HS-27A (cell line): Measurements from ENCODE around the gene KRTAP19-3.
"Not testable (repeated sequence)": the region's sequence is repeated elsewhere in the genome, so short reads cannot be mapped to it uniquely, and the experiment has no call there.

Source experiments
- DNase-seq: peaks from one replicate; pipeline ENCODE4 v3.0.0-alpha.2; 2012; ENCODE audit warnings: low read depth, missing footprints

KRTAP19-3 gene

DNA sequence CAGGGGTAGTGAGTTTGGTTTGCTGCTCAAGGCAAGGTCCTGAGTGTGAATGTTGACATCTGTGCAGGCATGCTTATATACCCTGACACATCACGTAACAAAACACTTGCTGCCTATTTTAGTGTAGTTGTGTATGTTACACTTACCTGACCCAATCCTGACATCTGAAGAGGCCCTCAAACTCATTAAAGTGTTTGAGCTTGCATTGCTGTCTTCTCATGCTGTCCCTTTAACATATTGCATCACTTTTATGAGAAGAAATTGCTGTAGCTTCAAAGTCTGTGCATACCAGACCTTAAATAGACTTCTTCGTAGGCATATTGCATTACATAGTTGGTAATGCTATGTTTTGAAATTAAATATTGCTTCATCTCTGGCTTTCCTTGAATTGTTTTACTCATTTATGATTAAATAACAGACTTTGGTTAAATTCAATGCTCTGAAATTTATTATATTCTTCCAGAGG is at the start of gene KRTAP19-3:
KRTAP19-3 (minus strand) TSS at position 51 of the 466 bp plus-strand sequence. CDS start 56 bp downstream, outside the sequence.
- no peak for DNase-seq

DNA sequence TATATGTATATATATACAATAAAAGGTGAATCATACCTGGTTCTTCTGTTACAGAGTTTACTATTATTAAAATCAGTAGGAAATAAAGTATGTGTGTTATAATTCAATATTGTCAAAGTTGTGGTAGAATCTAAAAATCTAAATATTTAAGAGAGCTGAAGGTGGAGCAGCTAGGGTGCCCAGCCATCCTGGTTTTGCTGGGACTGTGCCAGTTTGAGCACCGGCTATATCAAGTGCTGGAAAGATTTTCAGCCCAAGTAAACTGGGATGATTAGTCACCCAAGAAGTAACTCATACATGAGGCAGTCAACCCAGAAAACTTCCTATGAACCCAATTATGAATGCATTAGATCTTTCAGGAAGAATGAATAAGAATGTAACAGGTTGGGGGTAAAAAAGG is 27.1 kb upstream of the KRTAP19-3 start:
- no peak for DNase-seq

DNA sequence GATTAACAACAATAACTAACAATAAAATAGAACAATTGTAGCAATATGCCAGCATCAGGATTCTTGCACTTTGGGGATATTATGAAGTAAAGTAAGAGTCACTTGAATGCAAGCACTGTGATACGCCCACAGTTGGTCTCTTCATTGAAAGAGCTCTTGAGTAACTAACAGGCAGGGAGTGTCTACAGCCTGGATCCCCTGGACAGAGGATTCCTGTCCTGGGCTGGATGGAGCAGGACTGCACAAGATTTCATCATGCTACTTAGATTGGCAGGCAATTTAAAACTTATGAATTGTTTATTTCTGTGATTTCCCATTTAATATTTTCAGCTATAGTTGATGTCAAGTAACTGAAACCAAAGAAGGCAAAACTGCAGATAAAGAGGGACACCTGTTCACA is 23.9 kb upstream of the KRTAP19-3 start:
- DNase-seq: no peak

DNA sequence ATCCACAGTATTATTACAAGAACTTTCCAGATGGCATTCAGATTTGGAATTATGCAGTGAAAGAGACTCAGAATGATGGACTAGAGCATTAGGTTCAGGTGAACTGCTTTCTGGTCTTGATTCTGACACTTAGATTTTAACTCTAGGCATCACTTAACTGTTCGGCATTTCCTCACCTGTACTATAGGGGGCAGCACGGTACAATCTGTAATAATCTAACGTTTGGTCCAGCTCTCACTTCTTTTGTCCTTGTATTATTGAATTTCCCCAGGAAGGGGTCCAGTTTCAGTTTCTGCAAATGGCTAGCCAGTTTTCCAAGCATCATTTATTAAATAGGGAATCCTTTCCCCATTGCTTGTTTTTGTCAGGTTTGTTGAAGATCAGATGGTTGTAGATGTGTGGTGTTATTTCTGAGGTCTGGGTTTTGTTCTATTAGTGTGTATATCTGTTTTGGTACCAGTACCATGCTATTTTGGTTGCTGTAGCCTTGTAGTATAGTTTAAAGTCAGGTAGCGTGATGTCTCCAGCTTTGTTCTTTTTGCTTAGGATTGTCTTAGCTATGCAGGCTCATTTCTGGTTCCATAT is 13.9 kb upstream of the KRTAP19-3 start:
- not testable (repeated sequence) for DNase-seq

DNA sequence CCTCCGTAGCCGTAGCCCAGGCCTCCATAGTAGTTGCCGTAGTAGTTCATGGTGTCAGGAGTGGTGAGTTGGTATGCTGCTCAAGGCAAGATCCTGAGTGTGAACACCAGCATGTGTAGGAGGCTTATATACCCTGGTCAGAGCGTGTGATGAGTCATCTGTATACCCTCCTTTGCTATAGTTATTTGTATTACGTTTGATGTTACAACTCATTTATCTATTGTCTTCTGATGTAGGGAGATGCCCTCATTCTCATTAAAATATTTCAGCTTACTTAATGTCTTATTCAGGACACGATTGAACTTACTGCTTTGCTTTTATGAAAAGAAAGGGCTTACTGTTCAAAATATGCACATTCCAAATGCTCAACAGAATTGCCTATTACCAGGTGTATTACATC is 10.2 kb upstream of the KRTAP19-3 start, which contains the start of gene KRTAP19-5:
KRTAP19-5 (minus strand) TSS at position 101 of the 400 bp plus-strand sequence; CDS start at position 50, 51 bp downstream.
- DNase-seq: no peak

DNA sequence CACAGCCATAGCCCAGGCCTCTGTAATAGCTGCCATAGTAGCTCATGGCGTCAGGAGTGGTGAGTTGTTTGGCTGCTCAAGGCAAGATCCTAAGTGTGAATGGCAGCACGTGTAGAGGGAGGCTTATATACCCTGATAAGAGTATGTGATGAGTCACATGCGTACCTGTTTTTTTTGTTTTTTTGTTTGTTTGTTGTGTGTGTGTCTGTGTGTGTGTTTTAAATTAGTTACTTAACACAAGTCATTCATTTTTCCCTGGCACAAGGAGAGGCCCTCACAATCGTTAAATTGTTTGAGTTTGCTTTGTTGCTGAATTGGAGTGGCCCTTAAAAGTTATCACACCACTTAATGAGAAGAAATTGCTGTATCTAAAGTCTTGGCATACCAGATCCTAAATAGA is 5.3 kb upstream of the KRTAP19-3 start, which contains the start of gene KRTAP19-4:
KRTAP19-4 (minus strand) TSS at position 101 of the 400 bp plus-strand sequence; CDS start at position 46, 55 bp downstream.
- no peak for DNase-seq

DNA sequence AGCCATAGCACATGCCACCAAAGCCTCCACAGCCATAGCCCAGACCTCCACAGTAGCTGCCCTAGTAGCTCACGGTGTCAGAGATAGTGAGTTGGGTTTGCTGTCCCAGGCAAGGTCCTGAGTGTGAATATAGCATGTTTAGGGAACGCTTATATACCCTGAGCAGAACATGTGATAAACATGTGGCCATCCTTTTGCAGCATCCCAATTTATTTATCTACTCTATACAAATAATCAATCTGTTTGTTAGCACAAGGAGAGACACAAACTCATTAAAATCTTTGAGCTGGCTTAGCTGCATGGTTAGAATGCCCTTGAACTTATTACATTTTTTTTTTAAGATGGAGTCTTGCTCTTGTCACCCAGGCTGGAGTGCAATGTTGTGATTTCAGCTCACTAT is 4.5 kb downstream of the KRTAP19-3 start, which contains the start of gene KRTAP19-2:
KRTAP19-2 (minus strand) TSS at position 101 of the 400 bp plus-strand sequence; CDS start at position 13, 88 bp downstream.
- DNase-seq: no peak

DNA sequence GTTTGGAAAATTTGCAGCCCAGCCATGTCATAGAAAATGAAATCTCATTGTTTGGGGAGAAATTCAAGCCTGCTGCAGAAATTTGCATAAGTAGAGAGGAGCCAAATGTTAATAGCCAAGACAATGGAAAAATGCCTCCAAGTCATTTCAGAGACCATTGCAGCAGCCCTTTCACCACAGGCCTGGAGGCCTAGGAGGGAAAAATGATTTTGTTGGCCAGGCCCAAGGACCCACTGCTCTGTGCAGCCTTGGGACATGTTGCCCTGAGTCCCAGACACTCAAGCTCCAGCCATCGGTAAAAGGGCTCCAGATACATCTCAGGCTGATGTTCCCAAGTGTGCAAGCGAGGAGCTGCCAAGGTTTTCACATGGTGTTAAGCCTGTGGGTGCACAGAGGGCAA is 5.6 kb downstream of the KRTAP19-3 start:
- no peak for DNase-seq

DNA sequence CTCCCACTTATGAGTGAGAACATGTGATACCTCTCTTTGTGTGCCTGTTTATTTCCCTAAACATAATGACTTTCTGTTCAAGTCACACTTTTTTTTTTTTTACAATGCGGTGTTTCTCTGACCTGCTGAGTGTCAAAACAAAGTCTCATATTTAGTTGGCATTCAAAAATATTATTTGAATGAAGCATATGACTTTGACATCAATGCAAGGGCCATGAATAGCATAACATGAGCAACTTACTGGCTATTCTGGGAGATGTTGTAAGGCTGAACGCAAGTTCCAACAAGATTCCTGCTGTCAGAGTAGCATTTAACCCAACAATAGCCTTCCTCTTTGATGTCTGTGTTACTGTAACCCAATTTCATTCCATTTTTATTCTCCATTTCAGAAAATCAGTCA is 9.7 kb downstream of the KRTAP19-3 start:
- no peak for DNase-seq

DNA sequence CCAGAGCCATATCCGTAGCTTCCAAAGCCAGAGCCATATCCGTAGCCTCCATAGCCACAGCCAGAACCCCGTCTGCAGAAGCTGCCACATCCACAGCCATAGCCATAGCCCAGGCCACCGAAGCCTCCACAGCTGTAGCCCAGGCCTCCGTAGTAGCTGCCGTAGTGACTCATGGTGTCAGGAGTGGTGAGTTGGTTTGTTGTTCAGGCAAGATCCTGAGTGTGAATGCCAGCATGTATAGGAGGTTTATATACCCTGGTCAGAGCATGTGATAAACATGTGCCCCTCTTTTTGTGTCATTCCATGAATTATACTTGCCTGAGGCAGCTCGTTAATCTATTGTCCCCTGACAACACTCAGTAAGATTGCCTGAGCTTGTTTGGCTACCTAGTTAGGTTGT is 11.7 kb downstream of the KRTAP19-3 start, which contains the start of gene KRTAP19-1:
KRTAP19-1 (minus strand) TSS at position 223 of the 400 bp plus-strand sequence; CDS start at position 173, 50 bp downstream.
- DNase-seq: no peak

DNA sequence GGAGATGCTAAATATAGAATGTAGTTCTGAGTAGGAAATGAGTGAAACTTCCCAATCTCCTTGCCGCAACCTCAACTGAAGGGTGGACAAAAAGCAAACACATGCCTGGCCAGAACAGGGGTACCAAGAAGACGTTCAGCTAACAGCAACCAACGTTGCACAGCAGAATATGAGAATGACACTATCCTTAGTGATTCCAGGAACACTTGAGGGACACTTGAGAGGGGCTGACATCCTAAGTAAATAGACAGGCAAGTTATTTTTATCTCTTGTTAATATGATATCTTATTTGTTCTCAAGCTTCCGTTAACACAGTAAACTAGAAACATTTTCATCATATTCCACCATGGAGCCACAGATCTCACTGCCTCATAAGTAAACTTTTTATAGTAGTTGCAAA is 12.6 kb downstream of the KRTAP19-3 start:
- no peak for DNase-seq

DNA sequence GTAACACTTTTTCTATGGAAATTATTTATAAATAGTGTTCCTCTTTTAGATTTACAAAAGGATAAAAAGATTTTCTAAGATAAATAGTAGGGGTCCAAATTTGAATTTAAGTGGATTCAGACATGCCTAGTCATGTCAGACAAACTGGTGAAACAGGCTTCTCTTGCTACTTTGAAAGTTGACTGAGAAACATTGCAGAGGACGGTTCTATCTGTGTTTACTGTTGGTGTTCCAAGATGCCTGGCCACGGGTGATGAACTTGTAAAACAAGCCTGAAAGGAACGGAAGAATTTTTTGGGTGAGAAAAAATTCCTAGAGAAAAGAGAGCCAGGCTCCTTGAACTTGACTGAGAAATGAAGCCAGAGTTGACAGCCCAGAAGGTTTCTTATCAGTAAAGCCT is 13.8 kb downstream of the KRTAP19-3 start:
- no peak for DNase-seq

DNA sequence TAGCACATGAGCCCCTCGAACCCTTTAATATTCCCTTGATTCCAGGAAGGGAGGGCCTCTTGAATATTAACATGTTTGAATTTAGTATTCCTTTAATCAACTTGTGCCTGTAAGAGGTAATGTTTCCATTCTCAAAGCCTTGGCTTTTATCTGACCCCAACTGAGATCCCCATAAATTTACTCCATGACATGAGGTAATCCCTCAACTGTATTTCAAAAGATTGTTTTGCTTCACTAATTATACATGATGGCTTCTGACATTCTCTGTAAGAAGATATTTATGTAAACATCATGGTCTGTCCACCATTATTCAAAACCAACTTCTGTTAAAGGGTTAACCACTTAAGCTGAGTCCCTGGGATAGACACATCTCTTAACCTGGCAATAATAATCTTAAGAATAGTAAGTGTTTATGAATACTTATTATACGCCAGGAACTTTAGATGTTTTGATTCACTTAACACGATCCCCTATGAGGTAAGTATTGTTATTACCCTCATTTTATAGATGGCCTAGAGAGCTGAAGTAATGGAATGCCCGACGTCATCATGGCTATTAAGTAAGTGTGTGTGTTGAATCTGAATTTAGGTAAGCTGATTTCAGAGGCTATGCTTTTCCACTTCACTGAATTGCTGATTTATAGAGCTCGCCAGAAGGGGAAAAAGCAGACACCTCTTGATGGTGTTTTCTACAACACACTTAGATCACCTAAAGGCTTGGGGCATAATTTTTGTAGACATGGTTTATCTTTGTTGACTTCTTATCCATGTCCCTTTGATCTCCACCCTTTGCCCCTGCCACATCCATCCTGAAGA is 22.7 kb downstream of the KRTAP19-3 start:
- no peak for DNase-seq

DNA sequence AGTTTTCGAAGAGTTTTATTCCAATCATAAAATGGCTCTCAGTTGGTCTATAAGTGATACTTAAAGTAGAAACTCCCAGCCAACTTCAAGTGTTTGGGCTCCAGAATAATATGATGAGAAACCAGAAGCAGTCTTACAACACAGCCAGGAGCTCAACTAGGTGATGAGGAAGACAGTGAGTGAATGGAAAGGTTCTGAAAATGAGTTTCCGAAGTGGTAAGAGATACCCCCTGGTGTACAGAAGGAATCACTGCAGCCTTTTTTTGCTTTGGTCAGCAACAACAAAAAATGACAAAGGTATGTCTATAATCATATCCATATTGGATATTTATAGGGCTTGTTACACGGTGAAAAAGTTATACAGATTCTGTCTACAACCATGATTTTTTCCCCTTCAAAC is 28.1 kb downstream of the KRTAP19-3 start:
- no peak for DNase-seq

DNA sequence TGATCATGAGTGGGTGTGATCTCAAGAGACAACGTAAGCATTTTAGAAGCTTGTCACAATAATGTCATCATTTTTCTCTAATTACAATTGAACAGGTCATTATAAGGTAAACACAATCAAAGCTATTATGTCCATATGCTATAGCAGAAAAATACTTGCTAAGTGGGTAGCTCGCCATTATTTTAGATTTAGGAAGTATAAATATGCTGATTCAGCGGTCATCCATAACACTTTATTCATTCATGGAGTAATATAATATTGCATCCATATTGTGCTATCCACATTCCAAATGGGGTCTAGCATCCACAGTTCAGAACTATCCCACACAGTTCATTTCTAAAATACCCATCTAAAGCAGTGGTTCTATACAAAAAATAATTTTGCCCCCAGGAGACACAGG is 43.3 kb downstream of the KRTAP19-3 start:
- DNase-seq: no peak

DNA sequence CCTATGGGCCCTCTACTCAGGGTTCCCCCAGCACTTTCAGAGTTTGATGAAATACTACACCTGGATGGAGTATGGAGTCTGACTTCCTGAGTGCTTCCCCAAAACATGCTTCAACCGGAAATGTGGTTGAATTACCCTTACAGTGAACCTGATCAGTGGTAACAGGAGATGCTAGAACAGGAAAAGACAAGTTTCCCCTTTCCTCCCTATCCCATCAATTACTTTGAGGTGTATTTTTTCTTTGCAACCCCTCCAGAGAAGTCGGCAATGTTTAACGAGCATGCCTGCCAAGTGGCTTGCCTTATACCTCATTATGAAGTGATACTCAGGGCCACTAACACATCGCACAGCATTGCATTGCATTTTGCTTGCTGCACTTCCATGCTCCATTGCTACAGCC is 44.8 kb downstream of the KRTAP19-3 start:
- no peak for DNase-seq

DNA sequence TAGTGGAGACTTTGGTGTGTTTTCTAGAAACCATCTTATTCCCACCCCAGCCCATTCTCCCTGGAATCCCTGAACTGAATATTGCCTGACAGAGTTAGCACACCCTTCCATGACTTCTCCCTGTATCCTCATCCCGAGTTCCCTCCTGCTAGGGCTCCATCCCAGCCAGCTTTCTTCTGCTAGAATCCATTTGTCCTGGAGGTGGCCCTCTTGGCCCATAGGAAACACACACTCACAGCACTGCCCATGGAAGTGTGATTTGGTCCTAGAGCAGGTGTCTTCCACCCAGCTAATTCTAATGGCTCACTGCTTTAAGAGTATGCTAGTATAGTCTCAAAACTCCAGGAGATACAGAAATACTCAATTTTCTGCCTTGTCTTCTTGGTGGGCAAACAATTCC is 47.6 kb downstream of the KRTAP19-3 start:
- no peak for DNase-seq

DNA sequence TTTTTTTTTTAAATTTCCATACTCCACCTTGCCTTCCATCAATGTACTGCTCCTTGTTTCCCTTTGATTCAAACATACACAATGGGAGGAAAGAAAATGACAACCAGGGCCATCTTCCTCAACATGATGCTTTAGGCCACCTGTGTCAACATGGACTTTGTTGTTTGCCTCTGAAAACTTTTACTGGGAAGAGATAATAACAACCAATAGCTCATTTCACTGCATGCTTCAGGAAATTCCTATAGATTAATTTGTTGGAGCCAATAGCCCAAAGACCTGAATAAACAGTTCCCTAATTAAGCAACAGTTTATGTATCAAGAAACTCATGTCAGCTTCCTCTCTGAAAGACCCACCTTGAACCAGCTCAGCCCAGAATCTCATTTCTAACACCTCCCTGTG is 48.6 kb downstream of the KRTAP19-3 start:
- DNase-seq: no peak
